ENCODE data around the gene JTB. TPM values are rescaled to one million over a fixed set of nuclear protein-coding genes. Genes with fewer than 3 reads are reported as not detected.

JTB gene
- total RNA-seq, 4 donors from 2014 or later = 158 to 193 (median 180) TPM

GRCh38 chr1:153944827-153945117 is 32.7 kb downstream of the JTB start:
- WGBS, 2 donors (ENCODE audit: low coverage in 1 of 2) = 68% methylated on average over 2 of the region's 3 CpGs; no CpG with 5 or more reads in 1 of the 2 donors
- TF ChIP-seq CTCF (IDR thresholded peaks at IDR 0.05) = no peak
- no peak for TF ChIP-seq POLR2AphosphoS5 (IDR thresholded peaks at IDR 0.05)
- TF ChIP-seq POLR2A (IDR thresholded peaks at IDR 0.05) = no peak
- TF ChIP-seq EP300 (IDR thresholded peaks at IDR 0.05) = no peak
- peak overlapping the region; percentile 89 to 99 (median 98) for H3K27ac ChIP-seq
- H3K4me3 ChIP-seq = peak overlapping the region in 1 of 2 donors; percentile 99
- H3K4me1 ChIP-seq = peaks cover 0 to 42% (median 9%) of the 10 kb centered on the region in 3 donors
- no peaks in the 10 kb centered on the region for H3K9me3 ChIP-seq
- no peak for ATAC-seq
- H3K27me3 ChIP-seq = no peaks in the 10 kb centered on the region
- H3K36me3 ChIP-seq = peaks cover 0 to 72% of the 10 kb centered on the region in 2 donors

- Histone ChIP-seq H3K27me3 (no peaks in the 10 kb centered on the region), H3K4me3 (peak overlapping the region in 1 of 2 donors; percentile 99), H3K9me3 (no peaks in the 10 kb centered on the region), H3K27ac (peak overlapping the region in 3 of 4 donors; percentile 98 to 99 (median 98)), H3K4me1 (peaks cover 0 to 42% (median 9%) of the 10 kb centered on the region in 3 donors), H3K36me3 (peaks cover 0 to 72% of the 10 kb centered on the region in 2 donors)
- 22 to 90% methylated on average over 1 to 2 of the region's 15 CpGs for WGBS, 2 donors (ENCODE audit: low coverage in 1 of 2)
- no peak for ATAC-seq
- TF ChIP-seq EP300 (IDR thresholded peaks at IDR 0.05) (no peak), POLR2A (IDR thresholded peaks at IDR 0.05) (no peak), POLR2AphosphoS5 (IDR thresholded peaks at IDR 0.05) (no peak), CTCF (IDR thresholded peaks at IDR 0.05) (no peak)
Measured at GRCh38 chr1:153944005-153944826, 33.3 kb downstream of the JTB start.

DNA sequence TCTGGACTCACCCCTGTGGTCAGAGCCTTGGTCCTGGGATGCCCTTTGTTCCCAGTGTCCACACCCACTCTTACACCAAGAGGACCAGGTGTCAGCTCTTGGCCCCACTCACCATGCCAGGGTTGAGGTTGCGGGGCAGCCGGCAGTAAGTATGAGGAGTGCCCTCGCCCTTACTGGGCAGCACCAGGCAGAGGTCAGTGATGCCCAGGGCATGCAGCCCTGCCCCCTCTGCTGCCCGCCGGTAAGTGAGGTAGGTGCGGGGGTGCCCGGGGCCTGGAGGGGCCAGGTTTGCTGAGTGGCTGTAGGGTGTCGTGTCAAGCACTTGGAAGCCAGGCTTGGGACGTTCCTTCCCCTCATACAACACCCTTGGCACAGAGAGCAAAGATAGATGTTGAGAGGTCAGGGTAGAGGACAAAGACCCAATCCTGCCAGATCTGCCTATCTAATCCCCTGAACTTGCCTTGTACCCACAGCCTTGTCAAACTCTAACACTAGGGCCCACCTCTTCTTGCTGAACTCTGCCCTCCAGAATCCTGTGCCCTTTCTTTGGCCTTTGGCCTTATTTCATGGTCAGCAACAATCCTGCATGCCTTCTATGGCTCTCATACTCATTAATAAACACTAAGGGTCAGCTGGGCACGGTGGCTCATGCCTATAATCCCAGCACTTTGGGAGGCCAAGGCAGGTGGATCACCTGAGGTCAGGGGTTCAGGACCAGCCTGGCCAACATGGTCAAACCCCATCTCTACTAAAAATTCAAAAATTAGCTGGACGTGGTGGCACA is 34.5 kb downstream of the JTB start:
- no peaks in the 10 kb centered on the region for H3K27me3 ChIP-seq
- H3K4me3 ChIP-seq = no peak overlapping the region
- no peaks in the 10 kb centered on the region for H3K9me3 ChIP-seq
- H3K4me1 ChIP-seq = peaks cover 0 to 42% (median 9%) of the 10 kb centered on the region in 3 donors
- peaks cover 0 to 72% of the 10 kb centered on the region in 2 donors for H3K36me3 ChIP-seq
- no peak for TF ChIP-seq CTCF (IDR thresholded peaks at IDR 0.05)
- TF ChIP-seq POLR2A (IDR thresholded peaks at IDR 0.05) = no peak
- TF ChIP-seq EP300 (IDR thresholded peaks at IDR 0.05) = no peak
- TF ChIP-seq POLR2AphosphoS5 (IDR thresholded peaks at IDR 0.05) = no peak
- WGBS, 2 donors (ENCODE audit: low coverage in 1 of 2) = 100% methylated on average over 1 of the region's 11 CpGs; no CpG with 5 or more reads in 1 of the 2 donors
- H3K27ac ChIP-seq = no peak overlapping the region
- ATAC-seq = no peak

GRCh38 chr1:153941826-153942725 is 35.4 kb downstream of the JTB start:
- no peak for ATAC-seq
- Histone ChIP-seq H3K4me1 (peaks cover 0 to 35% (median 9%) of the 10 kb centered on the region in 3 donors), H3K4me3 (no peak overlapping the region), H3K36me3 (peaks cover 0 to 72% of the 10 kb centered on the region in 2 donors), H3K27ac (no peak overlapping the region), H3K9me3 (no peaks in the 10 kb centered on the region), H3K27me3 (no peaks in the 10 kb centered on the region)
- no peak for TF ChIP-seq EP300 (IDR thresholded peaks at IDR 0.05)
- no peak for TF ChIP-seq CTCF (IDR thresholded peaks at IDR 0.05)
- no peak for TF ChIP-seq POLR2AphosphoS5 (IDR thresholded peaks at IDR 0.05)
- TF ChIP-seq POLR2A (IDR thresholded peaks at IDR 0.05) = no peak
- 88% methylated on average over 3 of the region's 34 CpGs; no CpG with 5 or more reads in 1 of the 2 donors for WGBS, 2 donors (ENCODE audit: low coverage in 1 of 2)

Data from gastroesophageal sphincter (tissue), 4 donors.